GM19467 (cell line): Measurements from ENCODE around the gene PFDN6.
A peak's percentile ranks its signal among the peaks of the same experiment; 100 is the strongest.

Experiments
- ATAC-seq: cut with Tn5 transposase; IDR thresholded peaks from one replicate; pipeline ENCODE4 v1.9.1; 2021; ENCODE audit warnings: mild to moderate bottlenecking, moderate library complexity; ENCODE audit not compliant: unreplicated experiment

Gene PFDN6

DNA sequence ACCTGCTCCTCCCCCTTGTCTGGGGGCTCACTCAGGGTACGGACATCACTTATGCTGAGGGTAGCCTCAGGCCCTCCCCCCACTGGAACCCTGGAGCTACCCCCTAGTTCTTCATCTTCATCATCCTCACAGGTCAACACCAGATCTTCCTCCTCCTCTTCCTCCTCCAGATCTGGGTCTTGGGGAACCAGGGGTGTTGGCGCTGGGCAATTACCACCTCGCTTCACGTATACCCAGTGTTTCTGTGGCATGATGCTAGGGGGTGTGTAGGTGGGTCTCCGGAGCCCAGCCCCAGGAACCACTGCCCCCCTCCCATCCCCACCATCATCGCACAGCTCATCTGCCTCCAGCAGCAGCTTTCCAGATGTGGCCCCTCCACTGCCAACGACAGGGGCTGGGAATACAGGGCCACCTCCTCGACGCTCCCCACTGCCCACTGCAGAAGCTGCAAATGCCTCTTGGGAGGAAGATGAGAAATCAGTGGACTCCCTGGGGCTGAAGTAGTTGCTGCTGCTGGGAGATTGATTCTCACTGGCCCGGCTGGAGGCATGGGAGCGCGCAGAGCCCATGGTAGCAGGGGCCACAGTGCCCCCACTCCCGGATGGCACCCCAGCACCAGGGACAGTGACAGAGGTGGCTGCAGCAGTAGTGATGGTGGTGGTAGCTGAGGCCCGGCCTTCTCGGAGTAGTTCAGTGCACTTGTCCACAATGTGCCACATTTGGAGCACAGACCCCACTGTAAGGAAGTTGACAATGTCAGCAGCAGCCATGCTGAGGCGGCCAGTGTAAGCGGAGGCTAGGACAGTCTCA lies 26.6 kb downstream of the PFDN6 start:
- no peak for ATAC-seq

DNA sequence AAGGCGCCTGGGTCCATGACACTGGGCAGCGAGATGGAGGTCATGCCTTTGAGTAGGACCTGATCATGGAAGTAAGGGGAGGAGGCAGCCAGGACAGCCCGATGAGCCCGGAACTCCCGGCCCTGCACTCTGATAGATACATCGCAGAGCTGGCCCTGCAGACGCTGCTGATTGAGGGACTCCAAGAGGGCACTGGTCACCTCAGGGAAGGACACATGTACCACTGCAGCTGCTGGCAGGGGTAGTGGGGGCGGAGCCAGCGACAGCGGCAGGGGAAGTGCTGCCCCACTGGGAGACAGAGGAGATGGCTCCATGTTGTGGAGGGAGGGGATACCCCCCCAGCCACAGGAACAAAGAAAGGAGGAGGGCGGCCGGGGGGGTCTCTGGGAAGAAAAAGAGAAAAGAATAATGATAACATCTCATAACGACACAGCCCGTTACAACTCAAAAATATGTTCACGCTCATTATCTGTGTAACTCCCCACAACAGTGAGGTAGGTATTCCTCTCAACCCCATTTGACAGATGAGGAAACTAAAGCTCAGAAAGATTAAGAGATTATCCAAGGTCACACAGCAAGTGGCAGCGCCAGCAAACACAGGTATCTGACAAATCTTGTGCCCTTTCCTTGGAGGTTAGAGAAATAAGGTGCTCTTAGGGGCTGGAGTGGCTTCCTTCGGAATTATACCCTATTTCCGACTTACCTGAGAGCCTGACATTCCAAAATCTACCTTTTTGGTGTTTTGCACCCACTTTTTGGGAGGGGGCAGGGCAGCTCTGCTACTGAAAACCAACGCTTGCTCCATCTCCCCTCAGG lies 27.4 kb downstream of the PFDN6 start:
- no peak for ATAC-seq

- no peak for ATAC-seq
These were observed 27.9 kb downstream of the PFDN6 start for GRCh38 chr6:33317419-33317668.

GRCh38 chr6:33317669-33318425 lies 28.4 kb downstream of the PFDN6 start, which contains the start of gene ZBTB22:
Gene ZBTB22 (minus strand): TSS chr6:33317744. CDS start chr6:33316916, 828 bp downstream.
- peak; percentile 44 for ATAC-seq

GRCh38 chr6:33318426-33319073 lies 29.1 kb downstream of the PFDN6 start:
- ATAC-seq, result no peak

GRCh38 chr6:33319939-33320314 lies 30.5 kb downstream of the PFDN6 start:
- no peak for ATAC-seq

- ATAC-seq, result no peak
These were observed 31.1 kb downstream of the PFDN6 start for GRCh38 chr6:33320315-33321181.

GRCh38 chr6:33321227-33321626 lies 31.8 kb downstream of the PFDN6 start:
- ATAC-seq, result no peak

GRCh38 chr6:33323623-33323948 lies 34.2 kb downstream of the PFDN6 start:
- ATAC-seq, result peak; percentile 14

- ATAC-seq, result no peak
These were observed 34.7 kb downstream of the PFDN6 start for GRCh38 chr6:33324125-33324524.

DNA sequence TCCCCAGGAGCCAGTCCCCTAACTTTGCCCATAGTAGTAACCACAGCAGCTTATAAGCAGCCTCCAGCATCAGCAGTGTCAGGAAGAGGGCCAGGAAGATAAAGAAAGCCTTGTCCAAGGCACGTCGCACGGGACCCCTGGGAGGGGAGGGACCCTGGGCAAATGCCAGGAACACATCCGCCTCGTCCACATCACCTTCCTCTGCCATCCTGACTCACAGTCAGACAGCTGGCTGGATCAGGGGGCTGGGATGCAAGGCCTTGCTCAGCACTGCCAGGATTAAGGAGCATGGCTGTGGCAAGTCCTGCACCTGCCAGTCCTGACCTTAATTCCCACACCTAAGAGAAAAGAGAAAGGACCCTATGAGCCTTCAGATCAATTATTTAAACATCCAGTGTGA lies 39.7 kb downstream of the PFDN6 start:
- no peak for ATAC-seq

- ATAC-seq, result no peak
These were observed 41.3 kb downstream of the PFDN6 start for GRCh38 chr6:33330736-33331135.

DNA sequence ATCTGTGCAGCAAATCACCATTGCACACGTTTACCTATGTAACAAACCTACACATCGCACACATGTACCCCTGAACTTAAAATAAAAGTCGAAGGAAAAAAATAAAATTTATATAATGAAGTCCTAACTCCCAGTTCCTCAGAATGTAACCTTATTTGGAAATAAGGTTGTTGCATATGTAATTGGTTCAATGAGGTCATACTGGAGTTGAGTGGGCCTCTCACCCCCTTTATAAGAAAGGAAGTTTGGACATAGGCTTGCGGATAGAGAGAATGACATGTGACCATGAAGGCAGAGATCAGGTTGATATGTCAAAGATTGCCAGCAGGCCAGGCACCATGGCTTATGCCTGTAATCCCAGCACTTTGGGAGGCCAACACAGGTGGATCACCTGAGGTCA lies 44.3 kb downstream of the PFDN6 start:
- no peak for ATAC-seq

GRCh38 chr6:33335916-33336315 lies 46.5 kb downstream of the PFDN6 start:
- ATAC-seq, result no peak

- no peak for ATAC-seq
These were observed 47.1 kb downstream of the PFDN6 start for GRCh38 chr6:33336495-33336894.

DNA sequence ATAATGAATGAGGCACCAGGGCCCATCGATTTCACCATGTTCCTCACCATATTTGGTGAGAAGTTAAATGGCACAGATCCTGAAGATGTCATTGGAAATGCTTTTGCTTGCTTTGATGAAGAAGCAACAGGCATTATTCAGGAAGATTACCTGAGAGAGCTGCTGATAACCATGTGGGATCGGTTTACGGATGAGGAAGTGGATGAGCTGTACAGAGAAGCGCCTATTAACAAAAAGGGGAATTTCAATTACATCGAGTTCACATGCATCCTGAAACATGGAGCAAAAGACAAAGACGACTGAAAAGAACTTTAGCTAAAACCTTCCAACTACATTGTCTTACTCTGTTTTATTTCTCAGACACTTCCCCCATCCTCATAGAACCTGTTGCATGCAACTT lies 49.8 kb downstream of the PFDN6 start:
- no peak for ATAC-seq
